Globus pallidus (tissue), 1 donor: ENCODE data around the gene NBEAL1.
"Not testable (repeated sequence)": the region's sequence is repeated elsewhere in the genome, so short reads cannot be mapped to it uniquely, and the experiment has no call there.

Experiments used
- DNase-seq: peaks from one replicate; pipeline ENCODE4 v3.0.0-alpha.2; 2015; ENCODE audit warnings: low spot score

NBEAL1 gene

DNA sequence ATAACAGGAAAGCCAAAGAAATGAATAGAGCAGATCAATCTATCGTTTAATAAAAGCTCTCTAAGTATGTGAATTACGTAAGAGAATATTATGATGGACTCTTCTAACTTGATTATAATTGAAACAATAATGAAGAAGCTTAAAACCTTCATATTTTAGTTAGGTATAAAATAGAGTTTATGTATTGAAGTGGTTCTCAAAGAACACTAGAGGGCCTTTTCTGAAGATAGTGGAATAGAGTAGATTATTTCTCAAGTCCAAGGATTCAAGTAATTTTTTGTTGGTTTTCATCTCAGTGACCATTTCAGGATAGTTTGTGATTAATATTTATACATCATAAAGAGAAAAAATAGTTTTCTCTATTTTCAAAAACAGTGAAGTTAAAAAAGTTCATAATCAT is 97.7 kb downstream of the NBEAL1 start:
- DNase-seq: no peak

DNA sequence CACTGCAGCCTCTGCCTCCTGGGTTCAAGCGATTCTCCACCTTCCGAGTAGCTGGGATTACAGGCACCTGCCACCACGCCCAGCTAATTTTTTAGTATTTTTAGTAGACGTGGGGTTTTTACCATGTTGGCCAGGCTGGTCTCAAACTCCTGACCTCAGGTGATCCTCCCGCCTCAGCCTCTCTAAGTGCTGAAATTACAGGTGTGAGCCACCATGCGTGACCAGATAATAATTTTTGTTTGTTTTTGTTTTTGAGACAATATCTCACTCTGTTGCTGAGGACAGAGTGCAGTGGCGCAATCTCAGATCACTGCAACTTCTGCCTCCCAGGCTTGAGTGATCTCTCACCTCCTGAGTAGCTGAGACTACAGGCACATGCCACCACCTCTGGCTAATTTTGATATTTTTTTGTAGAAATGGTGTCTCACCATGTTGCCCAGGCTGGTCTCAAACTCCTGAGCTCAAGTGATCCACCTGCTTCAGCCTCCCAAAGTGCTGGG is 100.6 kb downstream of the NBEAL1 start:
- DNase-seq: not testable (repeated sequence)

DNA sequence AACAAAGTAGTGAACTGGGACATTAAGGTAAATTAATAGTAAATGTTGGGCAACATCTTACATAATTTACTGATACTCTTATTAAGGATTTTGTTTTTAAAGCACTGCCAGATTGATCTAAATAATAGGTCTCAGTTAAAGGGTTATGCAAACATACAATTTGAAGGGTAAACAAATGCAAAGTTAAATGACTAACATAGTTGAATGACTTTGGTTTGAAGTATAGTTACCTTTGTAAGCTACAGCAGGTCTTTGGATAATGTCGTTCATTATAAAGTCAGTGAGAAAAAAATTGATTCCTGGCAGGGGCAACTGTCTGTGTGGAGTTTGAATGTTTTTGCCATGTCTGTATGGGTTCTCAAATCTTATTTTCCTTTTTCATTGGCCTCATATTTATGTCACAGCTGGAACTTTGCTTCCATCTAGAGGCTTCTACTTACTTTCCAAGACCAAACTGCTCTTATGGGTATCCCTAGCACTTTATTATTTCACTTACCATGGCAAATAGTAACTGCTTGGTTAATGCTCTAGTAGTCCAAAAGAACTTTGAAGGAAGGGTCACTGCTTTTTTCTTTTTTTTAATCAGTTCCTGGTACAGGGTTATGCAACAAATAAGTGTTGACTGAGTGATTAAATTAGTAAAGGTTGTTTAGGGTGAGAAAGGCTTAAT is 107.8 kb downstream of the NBEAL1 start:
- no peak for DNase-seq

DNA sequence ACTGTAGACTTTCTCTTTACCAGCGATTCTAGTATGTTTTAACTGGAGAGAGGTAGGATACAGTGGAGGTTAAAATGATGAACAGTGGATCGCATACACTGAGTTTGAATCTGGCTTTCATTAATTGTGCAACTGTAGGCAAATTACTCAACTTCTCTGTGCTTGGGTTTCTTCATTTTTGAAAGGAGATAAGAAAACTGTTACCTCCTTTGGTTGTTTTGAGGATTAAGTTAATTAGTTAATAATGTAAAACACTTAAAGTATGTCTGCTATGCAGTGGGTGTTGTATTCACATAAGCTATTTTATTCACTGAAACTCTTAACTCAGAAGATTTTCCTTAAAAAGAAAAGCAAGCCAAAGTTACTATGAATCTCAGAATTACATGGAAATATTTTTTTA is 112.3 kb downstream of the NBEAL1 start:
- no peak for DNase-seq

GRCh38 chr2:203135105-203135504 is 120.4 kb downstream of the NBEAL1 start:
- DNase-seq: no peak

- no peak for DNase-seq
These were observed 128.7 kb downstream of the NBEAL1 start for GRCh38 chr2:203143391-203143790.

GRCh38 chr2:203149194-203149593 is 134.5 kb downstream of the NBEAL1 start:
- no peak for DNase-seq

- DNase-seq: no peak
These were observed 140.7 kb downstream of the NBEAL1 start for GRCh38 chr2:203155406-203155805.

DNA sequence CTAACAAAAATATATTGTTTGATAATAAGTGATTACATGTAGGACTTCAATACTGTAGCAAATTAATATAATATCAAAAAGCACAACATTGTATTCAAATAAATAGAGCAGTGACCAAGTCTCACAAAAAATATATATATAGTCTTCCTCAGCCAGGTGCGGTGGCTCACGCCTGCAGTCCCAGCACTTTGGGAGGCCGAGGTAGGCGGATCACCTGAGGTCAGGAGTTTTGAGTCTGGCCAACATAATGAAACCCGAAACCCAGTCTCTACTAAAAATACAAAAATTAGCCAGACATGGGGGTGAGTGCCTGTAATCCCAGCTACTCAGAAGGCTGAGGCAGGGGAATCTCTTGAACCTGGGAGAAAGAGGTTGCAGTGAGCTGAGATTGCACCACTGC is 148.0 kb downstream of the NBEAL1 start:
- DNase-seq: not testable (repeated sequence)

GRCh38 chr2:203164311-203164935 is 149.7 kb downstream of the NBEAL1 start:
- DNase-seq: no peak

DNA sequence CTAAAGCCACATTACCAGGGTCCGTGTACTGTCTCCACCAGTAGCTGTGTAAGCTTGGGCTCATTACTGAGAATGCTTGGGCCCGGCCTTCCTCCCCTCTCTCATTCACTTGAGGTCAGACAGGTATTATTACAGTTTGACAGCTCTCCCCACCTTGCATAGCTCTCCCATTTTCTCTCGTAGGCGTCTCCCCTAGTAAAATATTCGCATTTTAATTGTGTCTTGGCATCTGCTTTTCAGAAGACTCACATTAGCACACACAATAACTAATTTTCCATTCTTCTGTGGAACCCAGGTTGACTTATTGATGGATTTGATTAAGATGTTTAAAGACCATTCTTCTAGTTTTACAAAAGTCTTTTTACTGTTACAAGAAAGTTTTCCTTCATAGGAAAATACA is 153.1 kb downstream of the NBEAL1 start:
- DNase-seq: no peak

GRCh38 chr2:203170502-203170901 is 155.8 kb downstream of the NBEAL1 start:
- no peak for DNase-seq

- DNase-seq: no peak
These were observed 160.7 kb downstream of the NBEAL1 start for GRCh38 chr2:203175371-203175770.

DNA sequence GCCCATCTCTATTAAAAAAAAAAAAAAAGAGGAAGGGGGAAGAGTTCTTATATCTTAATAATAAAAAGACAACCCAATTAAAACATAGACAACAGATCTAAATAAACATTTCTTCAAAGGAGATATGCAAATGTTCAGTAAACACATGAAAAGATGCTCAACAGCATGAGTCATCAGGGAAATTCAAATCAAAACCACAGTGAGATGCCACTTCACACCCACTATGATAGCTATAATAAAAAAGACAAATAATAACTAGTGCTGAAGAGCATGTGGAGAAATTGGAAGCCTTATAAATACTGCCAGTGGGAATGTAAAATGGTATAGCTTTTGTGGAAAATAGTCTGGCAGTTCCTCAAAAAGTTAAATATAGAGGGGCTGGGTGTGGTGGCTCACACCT is 162.7 kb downstream of the NBEAL1 start:
- DNase-seq: no peak

DNA sequence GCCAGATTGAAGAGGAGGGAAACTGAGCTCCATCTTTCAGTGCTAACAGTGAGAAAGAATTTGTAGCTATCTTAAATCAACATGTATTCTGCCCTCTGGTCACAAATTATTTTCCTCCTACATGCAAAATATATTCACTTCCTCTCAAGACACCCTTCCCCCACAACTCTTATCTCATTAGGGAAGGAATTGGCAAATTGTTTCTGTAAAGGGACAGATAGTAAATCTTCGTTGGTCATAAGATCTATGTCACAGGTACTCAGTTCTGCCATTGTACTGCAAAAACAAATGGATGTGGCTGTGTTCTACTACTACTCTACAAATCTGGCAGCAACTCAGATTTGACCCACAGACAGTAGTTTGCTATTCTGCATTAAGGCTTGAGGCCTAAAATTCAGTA is 171.2 kb downstream of the NBEAL1 start:
- no peak for DNase-seq

DNA sequence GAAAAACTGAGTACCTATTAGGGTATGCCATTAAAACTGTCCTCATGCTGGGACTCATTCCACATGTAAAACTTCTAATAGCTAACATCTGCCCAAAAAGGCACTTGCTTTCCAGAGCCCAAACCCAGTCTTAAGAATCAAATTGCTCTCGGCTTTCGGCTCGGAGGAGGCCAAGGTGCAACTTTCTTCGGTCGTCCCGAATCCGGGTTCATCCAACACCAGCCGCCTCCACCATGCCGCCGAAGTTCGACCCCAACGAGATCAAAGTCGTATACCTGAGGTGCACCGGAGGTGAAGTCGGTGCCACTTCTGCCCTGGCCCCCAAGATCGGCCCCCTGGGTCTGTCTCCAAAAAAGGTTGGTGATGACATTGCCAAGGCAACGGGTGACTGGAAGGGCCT is 175.9 kb downstream of the NBEAL1 start:
- not testable (repeated sequence) for DNase-seq

GRCh38 chr2:203191026-203191425 is 176.4 kb downstream of the NBEAL1 start:
- not testable (repeated sequence) for DNase-seq

- DNase-seq: no peak
These were observed 177.3 kb downstream of the NBEAL1 start for GRCh38 chr2:203191961-203192360.

- DNase-seq: no peak
These were observed 180.8 kb downstream of the NBEAL1 start for GRCh38 chr2:203195331-203196036.

- no peak for DNase-seq
These were observed 186.2 kb downstream of the NBEAL1 start for GRCh38 chr2:203200866-203201265.

DNA sequence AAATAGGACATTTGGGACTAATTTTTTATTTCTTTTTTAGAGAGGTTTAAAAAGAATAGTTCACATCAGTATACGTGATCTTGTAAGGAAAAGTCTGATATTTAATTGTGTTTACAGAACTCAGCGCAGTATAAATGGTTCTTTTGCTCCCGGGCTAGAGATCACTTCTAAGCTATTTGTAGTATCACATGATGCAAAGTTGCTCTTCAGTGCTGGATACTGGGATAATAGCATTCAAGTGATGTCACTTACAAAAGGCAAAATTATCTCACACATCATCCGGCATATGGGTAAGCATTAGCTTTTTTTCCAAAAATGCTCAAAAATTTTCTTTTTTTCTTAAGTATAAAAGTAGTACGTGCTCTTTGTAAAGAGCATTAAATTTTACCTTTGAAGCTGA is 186.8 kb downstream of the NBEAL1 start:
- DNase-seq: peak; percentile 0

DNA sequence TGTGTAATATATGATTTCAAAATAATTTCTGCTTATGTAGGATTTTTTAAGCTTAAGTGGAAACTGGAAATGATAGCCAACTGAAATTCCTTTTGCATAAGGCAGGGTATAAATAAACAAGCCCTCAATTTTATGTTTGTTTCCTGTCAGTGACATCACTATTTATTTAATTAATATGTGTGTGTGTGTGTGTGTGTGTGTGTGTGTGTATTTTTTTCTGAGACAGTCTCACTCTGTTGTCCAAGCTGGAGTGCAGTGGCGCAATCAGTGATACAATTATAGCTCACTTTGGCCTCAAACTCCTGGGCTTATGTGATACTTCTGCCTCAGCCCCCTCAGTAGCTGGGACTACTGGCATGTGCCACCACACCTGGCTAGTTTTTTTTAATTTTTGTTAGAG is 194.9 kb downstream of the NBEAL1 start:
- DNase-seq: no peak

DNA sequence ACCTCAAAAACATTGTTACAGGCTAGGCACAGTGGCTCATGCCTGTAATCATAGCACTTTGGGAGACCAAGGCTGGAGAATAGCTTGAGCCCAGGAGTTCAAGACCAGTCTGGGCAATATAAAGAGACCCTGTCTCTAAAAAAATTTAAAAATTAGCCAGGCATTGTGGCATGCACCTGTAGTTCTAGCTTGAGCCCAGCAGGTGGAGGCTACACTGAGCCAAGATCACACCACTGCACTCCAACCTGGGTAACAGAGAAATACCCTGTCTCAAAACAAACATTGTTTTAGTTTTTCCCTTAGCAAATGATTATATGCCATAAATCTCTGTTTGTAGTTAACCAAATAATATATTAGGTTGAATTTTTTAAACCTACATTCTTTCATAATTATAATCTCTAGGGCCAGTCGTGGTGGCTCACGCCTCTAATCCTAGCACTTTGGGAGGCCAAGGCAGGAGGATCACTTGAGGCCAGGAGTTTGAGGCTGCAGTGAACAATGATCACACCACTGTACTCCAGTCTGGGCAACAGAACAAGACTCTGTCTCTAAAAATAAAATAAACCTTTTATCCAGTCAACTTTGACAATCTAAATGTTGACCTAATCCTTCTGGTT is 210.9 kb downstream of the NBEAL1 start:
- no peak for DNase-seq
